Activated T-cell treated with anti-CD3 and anti-CD28 coated beads for 1 hour (primary cell): ENCODE measurements around the gene AGTR1.
"Not testable (repeated sequence)": the region's sequence is repeated elsewhere in the genome, so short reads cannot be mapped to it uniquely, and the experiment has no call there.

Source experiments
- DNase-seq: peaks from one replicate; pipeline ENCODE4 v3.0.0-alpha.2; 2020; ENCODE audit warnings: low read depth

Gene AGTR1

DNA sequence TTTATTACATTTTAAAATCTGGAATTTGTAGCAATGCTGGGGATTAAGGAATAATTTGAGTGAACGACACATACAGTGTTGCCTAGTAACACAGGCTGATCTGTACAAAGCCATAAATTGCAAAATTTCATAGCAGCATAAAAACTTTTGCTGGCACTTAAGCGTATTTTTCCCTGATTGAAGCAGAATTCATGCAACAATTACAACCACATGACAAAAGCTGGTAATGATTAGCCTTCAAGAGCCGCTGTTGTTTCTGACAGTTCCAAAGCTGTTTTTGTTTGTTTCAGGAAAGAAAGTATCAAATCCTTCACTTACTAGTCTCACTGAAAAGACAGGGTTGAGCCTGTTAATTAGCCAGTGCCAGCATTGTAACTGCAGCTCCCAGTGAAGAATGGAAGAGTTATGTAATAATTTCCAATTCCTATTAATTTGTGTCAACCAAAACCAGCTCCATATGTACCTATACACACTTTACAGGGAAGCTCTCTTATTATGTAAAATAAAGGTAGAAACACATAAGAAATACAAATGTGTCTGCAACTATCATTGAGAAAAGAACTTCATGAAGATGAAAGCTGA lies 60.7 kb downstream of the AGTR1 start:
- no peak for DNase-seq

DNA sequence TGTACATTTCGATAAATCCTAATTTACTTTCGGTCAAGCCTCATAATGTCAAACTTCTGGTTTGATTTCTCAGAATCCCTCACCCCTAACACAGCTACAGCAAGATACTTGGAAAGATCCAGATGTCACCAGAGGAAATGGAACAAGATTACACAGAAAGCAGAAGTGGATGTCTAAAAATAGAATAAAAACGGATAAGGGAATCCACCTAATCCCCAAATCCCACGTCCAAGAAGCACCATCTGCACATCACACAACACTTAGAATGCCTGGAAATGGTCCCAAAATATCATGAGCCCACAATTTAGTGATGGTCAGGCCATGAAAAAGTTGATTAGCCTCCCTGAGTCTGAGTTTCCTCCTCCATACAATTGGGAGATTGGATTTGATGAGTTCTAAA lies 61.7 kb downstream of the AGTR1 start:
- DNase-seq, result no peak

DNA sequence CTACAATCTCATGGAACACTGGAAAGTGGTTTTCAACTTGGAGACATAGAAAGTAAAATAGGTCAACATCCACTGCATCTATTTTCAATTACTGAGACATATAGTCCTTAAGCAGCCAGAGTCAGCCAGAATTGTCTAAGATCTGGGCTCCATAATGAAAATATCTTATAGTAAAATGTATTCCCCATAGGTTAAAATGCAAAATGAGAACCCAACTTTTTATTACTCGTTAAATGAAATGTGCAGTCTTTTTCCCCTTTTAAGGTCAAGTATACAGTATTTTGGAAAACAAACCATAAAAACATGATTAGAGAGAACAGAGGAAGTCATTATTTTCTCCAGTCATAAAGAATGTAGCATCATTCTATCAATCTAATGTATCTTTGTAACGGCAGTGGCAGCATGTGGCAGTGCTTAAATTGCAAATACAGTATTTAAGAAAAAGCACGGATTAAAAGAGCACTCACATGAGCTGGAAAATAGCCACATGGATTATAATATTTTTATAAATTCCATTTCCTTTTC lies 65.5 kb downstream of the AGTR1 start:
- DNase-seq, result no peak

DNA sequence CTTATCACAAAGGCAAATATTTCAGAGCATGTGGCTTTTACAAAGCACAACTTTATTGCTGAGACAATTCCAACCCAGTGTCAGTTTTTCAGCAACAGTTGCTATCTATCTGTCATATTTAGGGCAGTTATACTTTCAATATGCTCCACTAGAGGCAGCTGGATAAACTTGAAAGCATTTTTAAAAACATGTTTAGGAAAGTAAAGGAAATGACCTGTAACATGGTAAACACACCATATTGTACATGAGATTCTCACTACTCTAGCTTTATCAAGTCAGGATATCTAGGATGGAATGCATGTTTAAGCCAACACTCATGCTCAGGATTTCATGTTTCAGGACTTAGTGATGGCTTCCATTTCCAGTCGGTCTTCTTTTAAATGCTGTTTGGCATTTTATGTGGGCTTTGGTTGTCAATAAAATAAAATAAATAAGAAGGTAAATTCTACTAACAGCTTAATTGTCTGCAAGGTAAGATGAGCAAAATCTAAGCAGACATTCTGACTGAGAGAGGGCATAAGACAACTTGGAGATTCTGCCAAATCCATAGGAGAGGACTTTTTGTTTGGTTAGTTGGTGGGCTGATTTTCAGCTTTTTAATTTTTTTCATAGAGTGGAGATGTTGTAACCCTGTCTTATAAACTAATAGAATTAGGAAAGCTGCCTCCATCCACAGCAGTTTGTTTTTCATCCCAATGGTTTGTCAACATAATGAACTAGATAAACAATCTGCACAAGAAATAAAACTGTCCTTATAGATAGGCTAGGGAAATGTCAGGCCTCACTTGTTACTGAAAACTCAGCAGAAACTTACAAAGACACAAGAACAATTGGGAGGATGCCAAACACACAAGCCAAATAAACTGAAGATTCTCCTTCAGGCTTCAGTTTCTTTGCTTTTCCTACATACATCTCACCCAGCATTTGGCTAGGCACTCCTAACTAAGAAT lies 66.6 kb downstream of the AGTR1 start:
- no peak for DNase-seq

DNA sequence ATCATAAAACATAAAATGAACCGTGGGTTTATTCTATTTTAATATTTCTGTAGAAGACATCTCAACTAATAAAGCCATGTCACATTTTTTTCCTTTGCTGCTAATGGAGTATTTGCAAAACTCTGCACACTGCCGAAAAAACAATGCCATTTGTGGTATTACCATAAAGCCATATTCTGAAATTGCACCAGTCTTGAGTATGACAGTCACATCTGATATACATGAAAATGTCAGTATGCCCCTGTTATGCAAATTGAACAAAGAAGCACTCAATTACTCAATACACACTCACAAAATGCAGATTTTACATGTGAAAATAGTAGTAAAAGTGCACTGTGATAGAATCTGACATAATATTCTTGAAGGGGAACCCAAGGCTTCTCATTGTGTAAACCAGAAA lies 74.7 kb downstream of the AGTR1 start:
- no peak for DNase-seq

DNA sequence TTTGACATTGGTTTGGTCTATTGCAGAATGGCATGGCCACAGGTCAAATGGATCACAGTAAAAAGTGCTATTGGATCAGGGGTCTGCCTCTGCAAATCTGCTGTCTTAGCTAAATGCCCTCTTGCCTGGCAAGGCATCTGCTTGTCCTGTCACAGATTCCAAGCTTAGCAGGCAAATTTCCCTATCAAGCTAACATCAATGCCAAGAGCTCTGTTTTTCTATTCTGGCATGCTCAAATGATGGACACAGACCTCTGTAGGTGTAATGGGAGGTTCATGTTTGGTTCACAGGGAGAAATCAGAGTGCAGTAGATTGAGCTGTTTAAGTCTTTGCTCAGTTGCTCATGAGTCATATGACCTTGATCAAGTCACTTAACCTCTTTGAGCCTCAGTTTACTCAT lies 75.1 kb downstream of the AGTR1 start:
- DNase-seq, result no peak

DNA sequence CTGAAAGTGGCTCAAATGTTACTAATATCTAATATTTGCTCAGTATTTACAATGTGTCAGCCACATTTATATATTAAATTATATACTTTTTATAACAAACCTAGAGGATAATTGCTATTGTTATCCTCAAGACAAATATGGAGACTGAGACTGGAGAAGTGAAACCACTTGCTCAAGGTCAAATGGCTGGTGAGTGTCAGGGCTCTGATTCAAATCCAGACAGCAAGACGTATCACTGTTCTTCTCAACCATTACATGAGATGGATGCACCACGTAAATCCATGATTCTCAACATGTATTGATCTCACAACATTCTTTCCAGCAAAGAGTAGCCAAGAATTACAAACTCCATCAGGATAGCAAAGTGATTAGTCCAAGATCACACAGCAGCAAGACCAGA lies 76.1 kb downstream of the AGTR1 start:
- no peak for DNase-seq

DNA sequence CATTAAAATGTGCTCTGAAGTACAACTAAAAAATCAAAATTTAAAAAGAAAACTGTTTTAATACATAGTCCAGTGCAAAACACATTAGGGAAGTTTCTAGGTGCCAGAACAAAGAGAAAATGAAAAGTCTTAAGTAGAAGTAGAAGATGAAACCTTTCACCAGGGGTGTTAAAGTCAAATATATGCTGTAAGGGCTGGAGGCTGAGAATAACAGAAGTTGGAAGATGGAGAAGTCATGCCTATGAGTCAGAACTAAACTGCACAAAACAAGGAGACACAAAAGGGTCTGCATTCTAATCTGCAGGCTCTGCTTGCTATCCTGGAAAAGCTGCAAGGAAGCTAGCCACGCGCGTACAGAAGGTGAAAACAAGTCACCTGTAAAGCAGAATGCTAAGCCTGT lies 81.2 kb downstream of the AGTR1 start:
- DNase-seq, result no peak

DNA sequence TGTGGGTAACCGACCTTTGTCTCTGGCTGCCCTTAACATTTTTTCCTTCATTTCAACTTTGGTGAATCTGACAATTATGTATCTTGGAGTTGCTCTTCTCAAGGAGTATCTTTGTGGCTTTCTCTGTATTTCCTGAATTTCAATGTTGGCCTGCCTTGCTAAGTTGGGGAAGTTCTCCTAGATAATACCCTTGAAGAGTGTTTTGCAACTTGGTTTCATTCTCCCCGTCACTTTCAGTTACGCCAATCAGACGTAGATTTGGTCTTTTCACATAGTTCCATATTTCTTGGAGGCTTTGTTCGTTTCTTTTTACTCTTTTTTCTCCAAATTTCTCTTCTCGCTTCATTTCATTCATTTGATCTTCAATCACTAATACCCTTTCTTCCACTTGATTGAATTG lies 87.3 kb downstream of the AGTR1 start:
- not testable (repeated sequence) for DNase-seq

DNA sequence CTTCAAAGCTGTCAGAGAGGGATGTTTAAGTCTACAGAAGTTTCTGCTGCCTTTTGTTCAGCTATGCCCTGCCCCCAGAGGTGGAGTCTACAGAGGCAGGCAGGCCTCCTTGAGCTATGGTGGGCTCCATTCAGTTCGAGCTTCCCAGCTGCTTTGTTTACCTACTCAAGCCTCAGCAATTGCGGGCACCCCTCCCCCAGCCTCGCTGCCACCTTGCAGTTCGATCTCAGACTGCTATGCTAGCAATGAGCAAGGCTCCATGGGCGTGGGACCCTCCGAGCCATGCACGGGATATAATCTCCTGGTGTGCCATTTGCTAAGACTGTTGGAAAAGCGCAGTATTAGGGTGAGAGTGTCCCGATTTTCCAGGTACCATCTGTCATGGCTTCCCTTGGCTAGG lies 88.5 kb downstream of the AGTR1 start:
- not testable (repeated sequence) for DNase-seq

DNA sequence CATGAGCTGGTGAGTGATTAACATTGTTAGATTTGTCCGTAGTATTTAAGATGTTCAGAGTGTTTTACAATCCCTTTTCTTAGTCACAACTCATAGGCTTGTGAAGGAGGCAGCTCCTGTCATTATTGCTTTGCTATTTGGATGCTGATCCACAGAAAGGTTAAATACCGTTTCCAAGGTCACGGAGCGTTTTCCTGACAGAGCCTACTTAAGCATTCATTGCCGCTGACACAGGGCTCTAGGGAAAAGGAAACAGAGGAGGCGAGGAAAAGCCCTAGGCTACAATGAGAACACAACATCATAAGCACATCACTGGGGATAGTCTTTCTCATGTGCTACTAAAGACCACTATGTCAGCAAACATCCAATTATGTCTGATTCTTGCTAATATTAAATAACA lies 91.4 kb downstream of the AGTR1 start:
- DNase-seq, result no peak

DNA sequence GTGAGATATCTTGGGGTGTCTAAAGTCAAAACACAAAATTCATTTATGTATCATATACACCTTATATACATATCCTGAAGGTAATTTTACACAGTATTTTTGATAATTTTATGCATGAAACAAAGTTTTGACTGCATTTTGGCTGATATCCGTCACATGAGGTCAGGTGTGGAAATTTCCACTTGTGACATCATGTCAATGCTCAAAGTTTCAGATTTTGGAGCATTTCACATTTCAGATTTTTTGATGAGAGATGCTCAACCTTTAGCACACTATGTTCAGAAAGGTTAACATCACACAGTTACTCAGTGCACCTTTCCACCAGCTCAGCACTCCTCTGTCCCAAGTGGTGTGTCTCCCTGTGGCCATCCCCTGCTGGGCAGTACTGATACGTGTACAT lies 92.2 kb downstream of the AGTR1 start:
- DNase-seq, result no peak

DNA sequence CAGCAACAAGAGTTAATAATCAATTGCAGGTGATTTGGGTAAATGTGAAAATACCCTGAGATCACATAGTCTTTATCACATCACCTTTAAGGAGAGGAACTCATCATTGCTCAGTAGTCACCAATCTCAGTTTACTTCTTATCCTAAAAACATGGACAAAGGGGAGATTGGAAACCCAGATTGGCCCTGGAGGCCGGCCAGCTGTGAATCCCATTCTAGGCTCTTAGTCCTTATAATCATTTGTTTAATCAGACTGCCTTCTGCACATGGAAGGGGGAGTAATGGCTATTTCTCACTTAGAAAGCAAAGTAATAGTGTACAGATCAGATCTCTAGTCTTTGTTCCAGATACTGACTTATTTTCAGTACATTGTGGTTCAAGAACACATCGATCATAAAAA lies 92.7 kb downstream of the AGTR1 start:
- no peak for DNase-seq

DNA sequence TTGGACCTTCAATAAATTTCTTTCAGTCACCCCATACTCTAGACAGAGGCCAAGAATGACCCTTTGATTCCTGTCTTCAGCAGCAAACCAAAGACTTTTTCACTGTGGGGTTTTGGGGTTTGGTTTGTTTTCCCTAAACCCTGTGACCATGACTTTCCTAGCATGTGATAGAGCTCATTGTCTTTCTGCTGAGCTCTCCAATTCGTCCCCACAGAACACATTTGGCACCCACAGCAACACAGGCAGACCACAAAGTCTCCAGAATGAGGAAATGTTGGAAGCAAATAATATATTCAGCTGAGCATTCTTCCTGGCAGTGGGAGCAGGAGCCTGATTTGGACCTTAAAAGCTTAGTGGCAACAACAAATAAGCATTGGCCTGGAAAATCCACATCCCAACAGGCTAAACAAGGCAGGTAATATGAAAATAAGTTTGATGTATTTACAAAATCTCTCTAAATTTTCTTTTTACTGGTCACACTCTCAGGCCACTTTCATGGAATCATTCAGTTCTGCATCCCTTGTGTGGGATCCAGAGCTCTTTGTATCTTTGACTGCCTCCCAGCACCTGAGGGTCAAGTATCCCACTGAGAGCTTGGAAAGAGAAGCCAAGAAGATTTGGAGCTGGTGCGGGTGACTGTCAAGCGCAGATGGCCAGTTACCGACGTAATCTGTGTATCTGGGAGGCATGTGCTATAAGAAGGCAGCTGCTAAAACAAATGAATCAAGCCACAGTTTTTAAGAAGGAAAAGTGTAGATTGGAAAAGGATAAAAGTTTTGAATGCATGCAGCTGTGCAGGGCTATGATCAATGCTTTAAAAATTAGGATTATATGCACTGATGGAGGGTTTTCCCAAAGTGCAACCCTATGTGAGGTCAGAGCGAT lies 93.4 kb downstream of the AGTR1 start:
- no peak for DNase-seq

DNA sequence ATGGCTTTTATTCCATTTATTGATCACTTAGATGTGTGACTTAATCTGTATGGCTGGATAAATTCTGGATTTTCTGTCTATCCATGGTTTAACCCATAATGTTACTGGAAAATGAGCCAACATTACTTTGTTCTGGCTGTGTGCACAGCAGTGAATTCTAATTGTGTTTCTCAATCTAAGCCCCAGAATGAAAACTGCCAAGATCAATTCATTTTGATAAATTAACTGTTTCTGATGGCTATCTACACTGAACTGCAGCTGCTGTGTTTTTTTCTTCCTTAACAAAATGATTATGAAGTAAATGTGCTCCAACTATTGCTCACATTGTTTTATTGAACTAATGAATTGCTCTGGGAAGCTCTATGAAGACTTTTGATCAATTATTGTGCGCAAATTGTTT lies 94.2 kb downstream of the AGTR1 start:
- DNase-seq, result no peak

DNA sequence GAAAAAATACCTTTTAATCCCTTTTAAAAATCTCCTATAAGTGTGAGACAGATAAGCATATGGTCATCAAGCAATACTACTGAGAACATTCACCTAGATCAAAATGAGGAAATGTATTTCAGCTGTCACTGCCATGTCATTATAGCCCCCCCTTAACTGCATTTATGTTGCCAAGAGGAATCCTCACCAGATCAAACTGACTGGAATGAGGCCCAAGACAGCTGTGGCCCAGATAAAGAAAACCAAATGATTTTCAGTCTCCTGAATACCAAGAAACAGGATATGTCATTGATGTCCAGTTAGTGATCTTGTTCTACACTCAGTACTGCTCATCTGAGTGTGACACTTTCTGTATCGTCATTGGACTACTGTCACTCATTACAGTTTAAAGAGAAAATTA lies 94.8 kb downstream of the AGTR1 start:
- DNase-seq, result no peak
